HepG2 (cell line): ENCODE data around the gene BEAN1. TPM values are rescaled to one million over a fixed set of nuclear protein-coding genes. Genes with fewer than 3 reads are reported as not detected.

ENCODE experiments used
- ATAC-seq: fragments of 200-7000 bp; cut with Tn5 transposase; 3 replicates; pipeline ENCODE4 v1.9.1; 2020; ENCODE audit warnings: mild to moderate bottlenecking, moderate library complexity
- BruUV-seq: library from RNA; stranded (reverse); fragments of 400-500 nt; replicated peaks from 2 replicates; lab custom pipeline; 2021; lab: Mats Ljungman, UMichigan
- CTCF ChIA-PET: fragments of 300-600 bp; formaldehyde crosslinking; extraction: SDS; loops from one replicate; lab custom pipeline; 2021; ENCODE audit warnings: low total read pairs, inconsistent platforms, low intra/inter-chr PET ratio; lab: Yijun Ruan, JAX
- POLR2A ChIA-PET: fragments of 350-600 bp; sonication (Branson Sonifier 250); formaldehyde crosslinking; loops from one replicate; lab custom pipeline; 2020; ENCODE audit warnings: antibody characterized with exemption, inconsistent platforms; lab: Yijun Ruan, JAX
- DNase-seq: peaks from one replicate; pipeline ENCODE4 v3.0.0-alpha.2; 2015; ENCODE audit warnings: low spot score
- FAIRE-seq: peaks from 3 replicates; lab custom pipeline; 2011; peaks lifted over from hg19 to GRCh38; lab: Jason Lieb, UNC
- H2AFZ ChIP-seq: one replicate; pipeline ENCODE4 v1.6.1; 2011; ENCODE audit warnings: low read length, inconsistent platforms
- H3K27ac ChIP-seq: fragments of 300-600 bp; 3 replicates; pipeline ENCODE4 v1.8.0; 2011; ENCODE audit warnings: mixed run types, mild to moderate bottlenecking, mixed read lengths, low read length, inconsistent platforms; ENCODE audit not compliant: insufficient read depth; ENCODE audit errors: extremely low read length
- H3K27me3 ChIP-seq, 2 experiments: fragments of 200-600 bp in 1 of 2; 2 replicates in 1 of 2; 3 replicates in 1 of 2; pipeline versions ENCODE4 v1.6.0 to v1.8.0; 2011; ENCODE audit warnings: low read length in 2 of 2, mild to moderate bottlenecking in 2 of 2, moderate library complexity in 2 of 2, inconsistent platforms in 1 of 2; ENCODE audit not compliant: insufficient read depth in 2 of 2, control insufficient read depth in 1 of 2
- H3K36me3 ChIP-seq, 2 experiments: fragments of 200-600 bp in 1 of 2; replicated peaks in 1 of 2; 2 replicates in 1 of 2; 3 replicates in 1 of 2; pipeline versions ENCODE4 v1.5.1 to v1.8.0; 2011; ENCODE audit warnings: low read length in 2 of 2, inconsistent platforms in 1 of 2; ENCODE audit not compliant: insufficient read depth in 2 of 2, control insufficient read depth in 1 of 2
- H3K4me1 ChIP-seq: 2 replicates; pipeline ENCODE4 v1.5.1; 2012; ENCODE audit warnings: low read length, inconsistent platforms; ENCODE audit not compliant: insufficient read depth
- H3K4me2 ChIP-seq: 2 replicates; pipeline ENCODE4 v1.6.0; 2011; ENCODE audit warnings: low read depth, low read length, inconsistent platforms
- H3K4me3 ChIP-seq, 3 experiments: fragments of 200-600 bp in 1 of 3; sonication (generic), shearing (Covaris generic) in 1 of 3; replicated peaks in 1 of 3; 2 replicates each; pipeline ENCODE4 v1.5.1; 2011 to 2016; ENCODE audit warnings: low read length in 3 of 3, inconsistent platforms in 2 of 3, low read depth in 2 of 3, mild to moderate bottlenecking in 2 of 3, control low read depth in 1 of 3, mixed read lengths in 1 of 3; ENCODE audit not compliant: insufficient read depth in 1 of 3
- H3K79me2 ChIP-seq: one replicate; pipeline ENCODE4 v1.6.1; 2011; ENCODE audit warnings: low read length, inconsistent platforms; ENCODE audit not compliant: insufficient read depth
- H3K9ac ChIP-seq: 2 replicates; pipeline ENCODE4 v1.6.0; 2011; ENCODE audit warnings: mild to moderate bottlenecking, low read depth, low read length, inconsistent platforms; ENCODE audit not compliant: insufficient read depth
- H3K9me3 ChIP-seq: 2 replicates; pipeline ENCODE4 v1.5.1; 2012; ENCODE audit warnings: mild to moderate bottlenecking, low read length
- H4K20me1 ChIP-seq: 2 replicates; pipeline ENCODE4 v1.6.0; 2011; ENCODE audit warnings: inconsistent platforms, mild to moderate bottlenecking, low read length, moderate library complexity; ENCODE audit not compliant: insufficient read depth
- AGO2 ChIP-seq: fragments of 200-400 bp; formaldehyde crosslinking; optimal IDR thresholded peaks from 2 replicates; pipeline ENCODE3; 2017; ENCODE audit warnings: mild to moderate bottlenecking, low read depth, low read length, moderate library complexity
- AHR ChIP-seq: IDR thresholded peaks from 2 replicates; pipeline ENCODE4 v1.6.1; 2018; ENCODE audit warnings: missing genetic modification reagents, missing compliant biosample characterization
- HHEX ChIP-seq: IDR thresholded peaks from 2 replicates; pipeline ENCODE4 v1.6.1; 2016; ENCODE audit warnings: control low read depth
- HOXA3 ChIP-seq: sonication (generic); formaldehyde crosslinking; IDR thresholded peaks from 2 replicates; pipeline ENCODE4 v1.5.0; 2020; ENCODE audit warnings: missing genetic modification reagents
- ISX ChIP-seq: sonication (generic); formaldehyde crosslinking; conservative IDR thresholded peaks from 2 replicates; pipeline ENCODE4 v1.5.0; 2020; ENCODE audit warnings: missing genetic modification reagents
- KLF12 ChIP-seq: sonication (generic); formaldehyde crosslinking; IDR thresholded peaks from 2 replicates; pipeline ENCODE4 v1.4.0; 2020; ENCODE audit warnings: missing genetic modification reagents, borderline replicate concordance
- KLF6 ChIP-seq: IDR thresholded peaks from 2 replicates; pipeline ENCODE4 v1.8.0; 2016; ENCODE audit warnings: missing biosample characterization, missing genetic modification reagents
- MYNN ChIP-seq: sonication (generic); formaldehyde crosslinking; IDR thresholded peaks from 2 replicates; pipeline ENCODE4 v1.4.0; 2020; ENCODE audit warnings: mild to moderate bottlenecking, low read depth, missing genetic modification reagents
- NFIB ChIP-seq: sonication (generic); formaldehyde crosslinking; IDR thresholded peaks from 2 replicates; pipeline ENCODE4 v1.9.0; 2021; ENCODE audit warnings: missing genetic modification reagents, mild to moderate bottlenecking, borderline replicate concordance
- NFYC ChIP-seq: IDR thresholded peaks from 2 replicates; pipeline ENCODE4 v1.6.1; 2016; ENCODE audit warnings: missing genetic modification reagents, missing compliant biosample characterization
- RARA ChIP-seq: IDR thresholded peaks from 2 replicates; pipeline ENCODE4 v1.6.1; 2016; ENCODE audit warnings: missing genetic modification reagents, missing compliant biosample characterization
- SIX1 ChIP-seq: sonication (generic); formaldehyde crosslinking; IDR thresholded peaks from 2 replicates; pipeline ENCODE4 v1.4.0; 2020; ENCODE audit warnings: missing genetic modification reagents, borderline replicate concordance
- SPEN ChIP-seq: sonication (generic); formaldehyde crosslinking; IDR thresholded peaks from 2 replicates; pipeline ENCODE4 v1.5.1; 2020; ENCODE audit warnings: low read depth, mild to moderate bottlenecking, missing genetic modification reagents
- SRY ChIP-seq: sonication (generic); formaldehyde crosslinking; IDR thresholded peaks from 2 replicates; pipeline ENCODE4 v1.8.0; 2022; ENCODE audit warnings: mild to moderate bottlenecking, missing genetic modification reagents
- TP53 ChIP-seq: sonication (generic); formaldehyde crosslinking; conservative IDR thresholded peaks from 2 replicates; pipeline ENCODE4 v1.4.0; 2020; ENCODE audit warnings: missing genetic modification reagents
- ZNF564 ChIP-seq: sonication (generic); formaldehyde crosslinking; IDR thresholded peaks from 2 replicates; pipeline ENCODE4 v1.8.1; 2023; ENCODE audit warnings: mild to moderate bottlenecking, missing genetic modification reagents
- ZNF720 ChIP-seq: sonication (generic); formaldehyde crosslinking; IDR thresholded peaks from 2 replicates; pipeline ENCODE4 v1.4.0; 2020; ENCODE audit warnings: missing genetic modification reagents
- WGBS: methylation state at CpG from one replicate; pipeline ENCODE4 v1.1.6; 2017; ENCODE audit warnings: low lambda C conversion rate; 5-methylcytosine and 5-hydroxymethylcytosine counted together
- in situ Hi-C: cut with HindIII; loops from 2 replicates; pipeline ENCODE4 v1.10.0; 2017; ENCODE audit warnings: low pct_unique_long_range_greater_than_20kb; ENCODE audit not compliant: extremely low pct_ligation_motif_present
- intact Hi-C: fragments of 100-400 bp; cut with micrococcal nuclease; formaldehyde crosslinking; loops from one replicate; pipeline ENCODE4 v1.10.0; 2022; ENCODE audit not compliant: unreplicated experiment
- polyA plus RNA-seq, 8 experiments: library from polyadenylated mRNA; depleted of rRNA in 3 of 8; stranded (reverse) in 7 of 8; unstranded in 1 of 8; fragments of >200 nt; fragmentation: Illumina TruSeq in 4 of 8; extraction: Trizol in 4 of 8; gene quantifications; 2 replicates each; pipeline versions ENCODE4 v1.2.1 to v1.2.3, GENCODE V29; 2011 to 2016; ENCODE audit warnings: low read depth in 4 of 8, missing spikeins in 1 of 8, mixed read lengths in 1 of 8; ENCODE audit not compliant: insufficient read depth in 1 of 8
- total RNA-seq, 5 experiments: library from RNA; depleted of rRNA; stranded (reverse); fragments of >200 nt; fragmentation: Illumina TruSeq; extraction: Trizol; gene quantifications; 2 replicates each; pipeline ENCODE4 v1.2.3, GENCODE V29; 2016; ENCODE audit warnings: low read depth in 1 of 5
- TF ChIP-seq, protein P1 (sequence below): IDR thresholded peaks from 2 replicates; pipeline ENCODE4 v1.6.1; 2016; ENCODE audit warnings: mild to moderate bottlenecking
- TF ChIP-seq, protein P2 (sequence below): sonication (generic); formaldehyde crosslinking; IDR thresholded peaks from 2 replicates; pipeline ENCODE4 v1.4.0; 2020; ENCODE audit warnings: missing genetic modification reagents

BEAN1 gene
- total and polyA plus RNA-seq, 2 of the 13 experiments (the other 11 are each of a cell fraction or from before 2014, with no cell fraction given) = 0.53 to 1.4 TPM

DNA sequence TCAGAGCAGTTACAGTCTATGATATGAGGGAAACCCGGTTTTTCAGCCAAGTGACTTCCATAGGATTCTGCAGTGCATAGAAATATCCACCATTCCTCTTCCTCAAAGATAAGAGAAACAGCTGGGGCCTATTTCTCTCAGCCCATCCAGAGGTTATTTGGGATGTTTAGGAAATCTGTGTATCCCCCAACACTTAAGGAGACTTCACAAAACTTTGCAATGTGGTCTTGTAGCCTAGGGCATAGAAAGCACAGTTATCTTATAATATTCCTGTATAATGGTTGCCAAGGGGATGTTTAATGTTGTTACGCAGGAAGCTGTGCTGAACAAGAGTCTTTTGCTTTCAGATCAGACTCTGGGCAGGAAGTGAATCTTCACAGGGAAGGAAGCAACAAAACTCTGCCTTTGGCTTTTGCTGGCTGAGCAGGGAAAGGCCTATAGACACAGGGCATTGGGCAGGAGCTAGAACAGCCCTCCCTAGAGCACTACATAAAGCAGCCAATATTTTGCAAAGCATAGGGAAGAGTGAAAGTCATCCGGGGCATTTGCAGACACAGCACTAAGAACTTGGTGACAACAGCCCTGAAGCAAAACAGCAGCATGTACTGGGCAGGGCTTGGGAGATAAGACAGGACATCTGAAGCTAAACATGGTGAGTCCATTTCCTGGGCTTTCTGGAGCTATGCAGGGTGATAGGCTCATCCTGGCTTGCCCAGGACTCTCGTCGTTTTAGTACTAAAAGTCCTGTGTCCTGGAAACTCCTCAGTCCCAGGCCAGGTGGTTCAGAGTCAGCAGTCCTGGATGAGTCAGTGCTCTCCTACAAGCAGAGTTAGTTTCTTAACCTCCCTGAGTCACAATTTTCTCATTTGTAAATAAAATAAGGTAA lies 18.7 kb upstream of the BEAN1 start (continued):
- TF ChIP-seq, protein P1, sequence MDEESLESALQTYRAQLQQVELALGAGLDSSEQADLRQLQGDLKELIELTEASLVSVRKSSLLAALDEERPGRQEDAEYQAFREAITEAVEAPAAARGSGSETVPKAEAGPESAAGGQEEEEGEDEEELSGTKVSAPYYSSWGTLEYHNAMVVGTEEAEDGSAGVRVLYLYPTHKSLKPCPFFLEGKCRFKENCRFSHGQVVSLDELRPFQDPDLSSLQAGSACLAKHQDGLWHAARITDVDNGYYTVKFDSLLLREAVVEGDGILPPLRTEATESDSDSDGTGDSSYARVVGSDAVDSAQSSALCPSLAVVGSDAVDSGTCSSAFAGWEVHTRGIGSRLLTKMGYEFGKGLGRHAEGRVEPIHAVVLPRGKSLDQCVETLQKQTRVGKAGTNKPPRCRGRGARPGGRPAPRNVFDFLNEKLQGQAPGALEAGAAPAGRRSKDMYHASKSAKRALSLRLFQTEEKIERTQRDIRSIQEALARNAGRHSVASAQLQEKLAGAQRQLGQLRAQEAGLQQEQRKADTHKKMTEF (CRISPR knock-in tag) = peak; percentile 73; the same call in 1 of the 2 replicates
- TF ChIP-seq HOXA3 (CRISPR knock-in tag) (peak; percentile 50; the same call in 1 of the 2 replicates), TP53 (0 out of 2 replicates have a peak, but pooled peaks have one; percentile 41), SRY (CRISPR knock-in tag) (no peak), SPEN (CRISPR knock-in tag) (peak; percentile 42; the same call in 1 of the 2 replicates), KLF12 (CRISPR knock-in tag) (0 out of 2 replicates have a peak, but pooled peaks have one; percentile 37)

DNA sequence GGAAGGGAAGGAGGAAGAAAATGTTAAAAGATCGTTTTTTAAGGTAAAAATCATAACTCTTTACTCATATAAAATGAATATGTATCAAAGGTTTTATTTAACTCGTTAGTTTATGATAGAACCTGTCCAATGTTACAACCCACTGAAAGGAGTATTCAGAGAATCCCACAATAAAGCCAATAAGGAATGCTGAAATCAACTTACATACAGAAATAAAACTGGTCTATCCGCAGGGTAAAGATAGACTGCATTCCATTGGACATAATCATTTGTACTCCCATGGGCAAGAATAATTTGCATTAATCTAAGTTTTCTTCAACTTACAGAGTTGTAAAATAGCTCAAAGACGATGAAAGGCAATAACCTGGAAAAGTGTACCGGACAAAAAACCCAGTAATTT lies 17.9 kb upstream of the BEAN1 start:
- Histone ChIP-seq H2AFZ (no peak overlapping the region), H3K36me3 (0 out of 5 replicates have a peak, but pooled peaks cover 0 to 5% of the 10 kb centered on the region in 2 experiments), H3K79me2 (no peaks in the 10 kb centered on the region), H3K4me2 (peak overlapping the region; percentile 90), H3K27me3 (no peaks in the 10 kb centered on the region), H3K27ac (peak overlapping the region; percentile 94), H4K20me1 (no peaks in the 10 kb centered on the region), H3K9ac (peak overlapping the region; percentile 86), H3K4me1 (peaks cover 38% of the 10 kb centered on the region), H3K9me3 (peaks cover 6% of the 10 kb centered on the region; the same call in 1 of the 2 replicates), H3K4me3 (peak overlapping the region; percentile 50 to 68 (median 50); a peak in 5 of 6 replicates)
- no TSS peak for BruUV-seq
- FAIRE-seq = no peak
- in situ Hi-C loops (loop anchor here (5.0 to 25.0 kb wide), 4 partner anchors 38 to 453 kb away; no protein-coding TSS in a partner anchor), intact Hi-C loops (loop anchor here (5.0 kb wide), 1 partner anchor 178 kb away; no protein-coding TSS in a partner anchor)
- no peak for ATAC-seq
- TF ChIP-seq SIX1 (CRISPR knock-in tag) (no peak), HHEX (CRISPR knock-in tag) (no peak), ISX (CRISPR knock-in tag) (no peak), NFIB (CRISPR knock-in tag) (no peak), RARA (CRISPR knock-in tag) (no peak), KLF6 (CRISPR knock-in tag) (no peak), ZNF564 (CRISPR knock-in tag) (no peak), AGO2 (no peak), NFYC (CRISPR knock-in tag) (no peak), AHR (CRISPR knock-in tag) (no peak), MYNN (CRISPR knock-in tag) (no peak), ZNF720 (CRISPR knock-in tag) (no peak)
- TF ChIP-seq, protein P2, sequence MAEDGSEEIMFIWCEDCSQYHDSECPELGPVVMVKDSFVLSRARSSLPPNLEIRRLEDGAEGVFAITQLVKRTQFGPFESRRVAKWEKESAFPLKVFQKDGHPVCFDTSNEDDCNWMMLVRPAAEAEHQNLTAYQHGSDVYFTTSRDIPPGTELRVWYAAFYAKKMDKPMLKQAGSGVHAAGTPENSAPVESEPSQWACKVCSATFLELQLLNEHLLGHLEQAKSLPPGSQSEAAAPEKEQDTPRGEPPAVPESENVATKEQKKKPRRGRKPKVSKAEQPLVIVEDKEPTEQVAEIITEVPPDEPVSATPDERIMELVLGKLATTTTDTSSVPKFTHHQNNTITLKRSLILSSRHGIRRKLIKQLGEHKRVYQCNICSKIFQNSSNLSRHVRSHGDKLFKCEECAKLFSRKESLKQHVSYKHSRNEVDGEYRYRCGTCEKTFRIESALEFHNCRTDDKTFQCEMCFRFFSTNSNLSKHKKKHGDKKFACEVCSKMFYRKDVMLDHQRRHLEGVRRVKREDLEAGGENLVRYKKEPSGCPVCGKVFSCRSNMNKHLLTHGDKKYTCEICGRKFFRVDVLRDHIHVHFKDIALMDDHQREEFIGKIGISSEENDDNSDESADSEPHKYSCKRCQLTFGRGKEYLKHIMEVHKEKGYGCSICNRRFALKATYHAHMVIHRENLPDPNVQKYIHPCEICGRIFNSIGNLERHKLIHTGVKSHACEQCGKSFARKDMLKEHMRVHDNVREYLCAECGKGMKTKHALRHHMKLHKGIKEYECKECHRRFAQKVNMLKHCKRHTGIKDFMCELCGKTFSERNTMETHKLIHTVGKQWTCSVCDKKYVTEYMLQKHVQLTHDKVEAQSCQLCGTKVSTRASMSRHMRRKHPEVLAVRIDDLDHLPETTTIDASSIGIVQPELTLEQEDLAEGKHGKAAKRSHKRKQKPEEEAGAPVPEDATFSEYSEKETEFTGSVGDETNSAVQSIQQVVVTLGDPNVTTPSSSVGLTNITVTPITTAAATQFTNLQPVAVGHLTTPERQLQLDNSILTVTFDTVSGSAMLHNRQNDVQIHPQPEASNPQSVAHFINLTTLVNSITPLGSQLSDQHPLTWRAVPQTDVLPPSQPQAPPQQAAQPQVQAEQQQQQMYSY (CRISPR knock-in tag) = no peak
- POLR2A ChIA-PET = interaction anchor here (1.0 to 3.5 kb wide), 5 partner anchors 9 to 140 kb away, joined by 3 to 48 read pairs (median 4); no protein-coding TSS in a partner anchor
- CTCF ChIA-PET = interaction anchor here (6.5 kb wide), 1 partner anchor 73 kb away, joined by 121 read pairs; no protein-coding TSS in a partner anchor
- no peak for DNase-seq
- 67% methylated on average over 5 of the region's 5 CpGs for WGBS
